ENCODE measurements around the gene ARMC5.
A peak's percentile ranks its signal among the peaks of the same experiment; 100 is the strongest.
"Not testable (repeated sequence)": the region's sequence is repeated elsewhere in the genome, so short reads cannot be mapped to it uniquely, and the experiment has no call there.

The ARMC5 gene

GRCh38 chr16:31458844-31459686 lies at the start of gene ARMC5:
Gene ARMC5, plus strand, starts transcription at chr16:31459501. Its CDS starts 24 bp downstream, at chr16:31459525.
- DNase-seq: peak; percentile 98

- DNase-seq: no peak
Observed at GRCh38 chr16:31410082-31410481, 49.2 kb upstream of the ARMC5 start.

GRCh38 chr16:31411024-31411844 lies 48.1 kb upstream of the ARMC5 start:
- no peak for DNase-seq

GRCh38 chr16:31412750-31413149 lies 46.6 kb upstream of the ARMC5 start:
- DNase-seq: no peak

- no peak for DNase-seq
Observed at GRCh38 chr16:31413381-31413780, 45.9 kb upstream of the ARMC5 start.

GRCh38 chr16:31413943-31414342 lies 45.4 kb upstream of the ARMC5 start:
- no peak for DNase-seq

- no peak for DNase-seq
Observed at GRCh38 chr16:31414706-31415105, 44.6 kb upstream of the ARMC5 start.

- DNase-seq: no peak
Observed at GRCh38 chr16:31416371-31416770, 42.9 kb upstream of the ARMC5 start.

- not testable (repeated sequence) for DNase-seq
Observed at GRCh38 chr16:31417036-31417435, 42.3 kb upstream of the ARMC5 start.

GRCh38 chr16:31417916-31418315 lies 41.4 kb upstream of the ARMC5 start:
- no peak for DNase-seq

- DNase-seq: no peak
Observed at GRCh38 chr16:31420037-31420436, 39.3 kb upstream of the ARMC5 start.

GRCh38 chr16:31421587-31421986 lies 37.7 kb upstream of the ARMC5 start:
- no peak for DNase-seq

GRCh38 chr16:31423241-31423640 lies 36.1 kb upstream of the ARMC5 start:
- no peak for DNase-seq

GRCh38 chr16:31423801-31424200 lies 35.5 kb upstream of the ARMC5 start:
- no peak for DNase-seq

GRCh38 chr16:31427441-31428278 lies 31.6 kb upstream of the ARMC5 start:
- no peak for DNase-seq

- no peak for DNase-seq
Observed at GRCh38 chr16:31428279-31428597, 31.1 kb upstream of the ARMC5 start, which contains the start of gene COX6A2. Gene COX6A2, minus strand, starts transcription at chr16:31428360. Its CDS starts 35 bp downstream, at chr16:31428325.

- DNase-seq: no peak
Observed at GRCh38 chr16:31428638-31429247, 30.6 kb upstream of the ARMC5 start.

- DNase-seq: no peak
Observed at GRCh38 chr16:31429314-31429713, 30.0 kb upstream of the ARMC5 start.

- DNase-seq: no peak
Observed at GRCh38 chr16:31429796-31430195, 29.5 kb upstream of the ARMC5 start.

GRCh38 chr16:31430380-31431052 lies 28.8 kb upstream of the ARMC5 start:
- DNase-seq: no peak

- no peak for DNase-seq
Observed at GRCh38 chr16:31435341-31436220, 23.7 kb upstream of the ARMC5 start.

All from NCI-H524 (cell line).